ENCODE measurements around the gene TAF4B. TPM values are rescaled to one million over a fixed set of nuclear protein-coding genes. Genes with fewer than 3 reads are reported as not detected.

The TAF4B gene
- total RNA-seq, 1 experiment from 2014 or later, result 15.2 TPM

- no peak for TF ChIP-seq MLX (CRISPR knock-in tag; IDR thresholded peaks at IDR 0.05)
- no peak for TF ChIP-seq E2F1 (CRISPR knock-in tag; IDR thresholded peaks at IDR 0.05)
- TF ChIP-seq FOXP1 (CRISPR knock-in tag; IDR thresholded peaks at IDR 0.05; ENCODE audit: borderline replicate concordance), result no peak
These were observed 109.6 kb downstream of the TAF4B start (continued) for GRCh38 chr18:26335571-26336487.

- Mint-ChIP-seq H3K36me3 (no peaks in the 10 kb centered on the region), H3K27me3 (ENCODE audit: low read depth) (no peaks in the 10 kb centered on the region), H3K4me1 (no peaks in the 10 kb centered on the region), H3K9me3 (no peaks in the 10 kb centered on the region), H3K4me3 (no peak overlapping the region), H3K27ac (no peak overlapping the region)
- DNase-seq (ENCODE audit: low spot score), result no peak
- TF ChIP-seq NFATC4 (CRISPR knock-in tag; IDR thresholded peaks at IDR 0.05) (no peak), FOXP4 (CRISPR knock-in tag; IDR thresholded peaks at IDR 0.05) (no peak), FOXP1 (CRISPR knock-in tag; IDR thresholded peaks at IDR 0.05; ENCODE audit: borderline replicate concordance) (no peak), TEAD4 (CRISPR knock-in tag; IDR thresholded peaks at IDR 0.05) (no peak), ATF3 (CRISPR knock-in tag; conservative IDR thresholded peaks at IDR 0.05) (no peak), ZNF281 (CRISPR knock-in tag; IDR thresholded peaks at IDR 0.05) (no peak), ATF1 (CRISPR knock-in tag; IDR thresholded peaks at IDR 0.05) (no peak), SOX15 (CRISPR knock-in tag; IDR thresholded peaks at IDR 0.05) (no peak), ERG (CRISPR knock-in tag; IDR thresholded peaks at IDR 0.05) (no peak), AFF4 (CRISPR knock-in tag; IDR thresholded peaks at IDR 0.05; ENCODE audit: borderline replicate concordance) (no peak), ATF6 (CRISPR knock-in tag; IDR thresholded peaks at IDR 0.05) (no peak), ZNF532 (CRISPR knock-in tag; IDR thresholded peaks at IDR 0.05; ENCODE audit: borderline replicate concordance) (no peak), SP1 (CRISPR knock-in tag; conservative IDR thresholded peaks at IDR 0.05) (no peak)
- ATAC-seq, result no peak
- ChIA-PET POLR2A (no interaction called here), CTCF (no interaction called here)
These were observed 110.3 kb downstream of the TAF4B start for GRCh38 chr18:26336572-26336971.

Measured in WTC11 (cell line).